Transverse colon (tissue), 3 donors: ENCODE data around the gene SIM2.

Experiments
- EP300 ChIP-seq: sonication (generic); formaldehyde crosslinking; IDR thresholded peaks from one replicate; pipeline ENCODE4 v1.6.1; 2017; ENCODE audit warnings: antibody characterized with exemption, low read depth
- POLR2A ChIP-seq: fragments of 450-650 bp; IDR thresholded peaks from one replicate; pipeline ENCODE4 v1.6.1; 2016; ENCODE audit warnings: antibody characterized with exemption, mild to moderate bottlenecking, moderate library complexity
- POLR2AphosphoS5 ChIP-seq, 3 donors: sonication (generic); formaldehyde crosslinking; IDR thresholded peaks; one replicate each; pipeline ENCODE4 v1.6.1; 2016; ENCODE audit warnings: antibody characterized with exemption in 3 of 3

GRCh38 chr21:36791695-36792470, 93.0 kb downstream of the SIM2 start:
- TF ChIP-seq EP300 (no peak), POLR2AphosphoS5 (IDR thresholded peaks at IDR 0.05) (no peak), POLR2A (no peak)
